H9 (cell line): Measurements from ENCODE around the gene DMKN. TPM values are rescaled to one million over a fixed set of nuclear protein-coding genes. Genes with fewer than 3 reads are reported as not detected.

Experiments used
- DNase-seq: peaks from one replicate; pipeline ENCODE4 v3.0.0-alpha.2; 2017
- H2AFZ ChIP-seq: one replicate; pipeline ENCODE4 v1.6.1; 2013; ENCODE audit warnings: mild to moderate bottlenecking, low read length, control low read depth, moderate library complexity
- H2AK5ac ChIP-seq: 2 replicates; pipeline ENCODE4 v1.6.1; 2013; ENCODE audit warnings: low read length, control low read depth, mixed read lengths; ENCODE audit not compliant: insufficient read length
- H2BK120ac ChIP-seq: one replicate; pipeline ENCODE4 v1.6.1; 2013; ENCODE audit warnings: low read depth, mild to moderate bottlenecking, low read length, control low read depth, inconsistent platforms; ENCODE audit not compliant: poor library complexity, severe bottlenecking
- H2BK12ac ChIP-seq: 2 replicates; pipeline ENCODE4 v1.6.1; 2013; ENCODE audit warnings: low read length, control low read depth, mixed read lengths, low read depth; ENCODE audit not compliant: insufficient read length
- H2BK15ac ChIP-seq: 2 replicates; pipeline ENCODE4 v1.6.1; 2013; ENCODE audit warnings: low read depth, low read length, control low read depth
- H2BK20ac ChIP-seq: one replicate; pipeline ENCODE4 v1.6.1; 2013; ENCODE audit warnings: low read depth, mild to moderate bottlenecking, low read length, control low read depth, inconsistent platforms; ENCODE audit not compliant: poor library complexity, severe bottlenecking
- H2BK5ac ChIP-seq: 2 replicates; pipeline ENCODE4 v1.6.1; 2013; ENCODE audit warnings: low read length, control low read depth, mixed read lengths; ENCODE audit not compliant: insufficient read length
- H3K14ac ChIP-seq: 2 replicates; pipeline ENCODE4 v1.6.1; 2013; ENCODE audit warnings: low read length, control low read depth; ENCODE audit not compliant: insufficient read depth
- H3K18ac ChIP-seq: 2 replicates; pipeline ENCODE4 v1.6.1; 2013; ENCODE audit warnings: low read depth, mild to moderate bottlenecking, mixed read lengths, low read length, control low read depth; ENCODE audit not compliant: insufficient read length
- H3K23ac ChIP-seq: 2 replicates; pipeline ENCODE4 v1.6.1; 2013; ENCODE audit warnings: low read length, control low read depth, mixed read lengths, low read depth; ENCODE audit not compliant: insufficient read length
- H3K23me2 ChIP-seq: 2 replicates; pipeline ENCODE4 v1.6.1; 2013; ENCODE audit warnings: low read depth, mild to moderate bottlenecking, mixed read lengths, low read length, control low read depth; ENCODE audit not compliant: insufficient read length, poor library complexity, severe bottlenecking
- H3K27ac ChIP-seq: 2 replicates; pipeline ENCODE4 v1.5.1; 2013; ENCODE audit warnings: low read length, control low read depth, mixed read lengths, low read depth; ENCODE audit not compliant: insufficient read length
- H3K27me3 ChIP-seq: 2 replicates; pipeline ENCODE4 v1.6.1; 2013; ENCODE audit warnings: low read length, control low read depth, inconsistent platforms; ENCODE audit not compliant: insufficient read depth
- H3K4ac ChIP-seq: 2 replicates; pipeline ENCODE4 v1.6.1; 2013; ENCODE audit warnings: low read depth, mild to moderate bottlenecking, control low read depth, inconsistent platforms, low read length, moderate library complexity
- H3K4me1 ChIP-seq: 2 replicates; pipeline ENCODE4 v1.6.1; 2013; ENCODE audit warnings: low read length, control low read depth, inconsistent platforms; ENCODE audit not compliant: insufficient read depth
- H3K4me2 ChIP-seq: 2 replicates; pipeline ENCODE4 v1.6.1; 2013; ENCODE audit warnings: low read length, control low read depth, mixed read lengths; ENCODE audit not compliant: insufficient read length, insufficient read depth
- H3K56ac ChIP-seq: 2 replicates; pipeline ENCODE4 v1.6.1; 2013; ENCODE audit warnings: low read depth, mild to moderate bottlenecking, mixed read lengths, low read length, control low read depth; ENCODE audit not compliant: insufficient read length
- H3K79me1 ChIP-seq: 2 replicates; pipeline ENCODE4 v1.6.1; 2013; ENCODE audit warnings: low read depth, mild to moderate bottlenecking, moderate library complexity, low read length, control low read depth, inconsistent platforms; ENCODE audit not compliant: insufficient read depth, poor library complexity, severe bottlenecking
- H3K79me2 ChIP-seq: 2 replicates; pipeline ENCODE4 v1.6.1; 2013; ENCODE audit warnings: low read length, control low read depth, inconsistent platforms; ENCODE audit not compliant: insufficient read depth
- H3K9ac ChIP-seq: 2 replicates; pipeline ENCODE4 v1.6.1; 2013; ENCODE audit warnings: low read length, control low read depth, mixed read lengths; ENCODE audit not compliant: insufficient read length; ENCODE audit errors: extremely low read depth
- H3K9me3 ChIP-seq: one replicate; pipeline ENCODE4 v1.6.1; 2013; ENCODE audit warnings: low read depth, low read length, inconsistent platforms; ENCODE audit not compliant: control insufficient read depth
- H3T11ph ChIP-seq: one replicate; pipeline ENCODE4 v1.6.1; 2013; ENCODE audit warnings: mild to moderate bottlenecking, low read length, control low read depth, inconsistent platforms
- H4K20me1 ChIP-seq: one replicate; pipeline ENCODE4 v1.6.1; 2013; ENCODE audit not compliant: control insufficient read depth, insufficient read length, insufficient read depth
- H4K5ac ChIP-seq: 2 replicates; pipeline ENCODE4 v1.6.1; 2013; ENCODE audit warnings: low read depth, mild to moderate bottlenecking, mixed read lengths, low read length, control low read depth; ENCODE audit not compliant: insufficient read length
- H4K8ac ChIP-seq: replicated peaks from 2 replicates; pipeline ENCODE4 v1.6.1; 2013; ENCODE audit warnings: low read length, control low read depth, mixed read lengths, low read depth; ENCODE audit not compliant: insufficient read length
- H4K91ac ChIP-seq: 2 replicates; pipeline ENCODE4 v1.6.1; 2013; ENCODE audit warnings: low read depth, mild to moderate bottlenecking, moderate library complexity, mixed read lengths, low read length, control low read depth; ENCODE audit not compliant: insufficient read length
- H3K27ac Mint-ChIP-seq, 3 experiments: 2 replicates in 2 of 3; 3 replicates in 1 of 3; pipeline ENCODE4 v1.8.0; 2020 to 2021; ENCODE audit warnings: mixed read lengths in 3 of 3, mild to moderate bottlenecking in 1 of 3, moderate library complexity in 1 of 3
- H3K27me3 Mint-ChIP-seq: 2 replicates; pipeline ENCODE4 v1.8.0; 2021; ENCODE audit warnings: low read depth, mild to moderate bottlenecking, moderate library complexity, mixed read lengths
- H3K36me3 Mint-ChIP-seq, 3 experiments: 2 replicates in 2 of 3; 3 replicates in 1 of 3; pipeline ENCODE4 v1.8.0; 2020 to 2021; ENCODE audit warnings: low read depth in 3 of 3, mixed read lengths in 3 of 3; ENCODE audit not compliant: insufficient read depth in 1 of 3
- H3K4me1 Mint-ChIP-seq, 2 experiments: 2 replicates each; pipeline ENCODE4 v1.8.0; 2020; ENCODE audit warnings: mixed read lengths in 2 of 2
- H3K4me3 Mint-ChIP-seq, 2 experiments: 2 replicates in 1 of 2; 3 replicates in 1 of 2; pipeline ENCODE4 v1.8.0; 2020 to 2021; ENCODE audit warnings: mild to moderate bottlenecking in 2 of 2, mixed read lengths in 2 of 2, moderate library complexity in 1 of 2
- H3K9me3 Mint-ChIP-seq, 2 experiments: 2 replicates in 1 of 2; 3 replicates in 1 of 2; pipeline ENCODE4 v1.8.0; 2020; ENCODE audit warnings: mild to moderate bottlenecking in 2 of 2, mixed read lengths in 2 of 2, moderate library complexity in 1 of 2
- CTCF ChIP-seq: fragments of 200-600 bp; sonication (generic); conservative IDR thresholded peaks from 3 replicates; pipeline ENCODE4 v1.8.0; 2021; ENCODE audit warnings: antibody characterized with exemption, mild to moderate bottlenecking
- WGBS: extraction: QIAGEN DNeasy Blood & Tissue Kit; methylation state at CpG from one replicate; pipeline ENCODE4 v1.1.7; 2013; ENCODE audit warnings: missing lambda C conversion rate, low lambda C conversion rate, mixed read lengths; ENCODE audit not compliant: insufficient read length; ENCODE audit errors: extremely low coverage; 5-methylcytosine and 5-hydroxymethylcytosine counted together
- total RNA-seq: library from RNA; stranded (reverse); gene quantifications from 2 replicates; pipeline ENCODE4 v1.2.1, GENCODE V29; 2021

DMKN gene
- total RNA-seq, 1 experiment from 2014 or later, result 278 TPM

- no peak overlapping the region for H2AK5ac ChIP-seq
- no peak overlapping the region for H4K91ac ChIP-seq
- peaks cover 4% of the 10 kb centered on the region; the same call in 1 of the 2 replicates for H3K79me2 ChIP-seq
- H3K79me1 ChIP-seq, result no peaks in the 10 kb centered on the region
- no peak overlapping the region for H3K23ac ChIP-seq
- no peak overlapping the region for H3K4ac ChIP-seq
- Mint-ChIP-seq H3K36me3 (peaks cover 46 to 71% (median 71%) of the 10 kb centered on the region in 3 experiments), H3K4me3 (no peak overlapping the region), H3K27me3 (peaks cover 3% of the 10 kb centered on the region; the same call in 1 of the 2 replicates), H3K27ac (peak overlapping the region in 1 of 3 experiments; percentile 75; a peak in 1 of 7 replicates), H3K9me3 (no peaks in the 10 kb centered on the region), H3K4me1 (peaks cover 11 to 22% of the 10 kb centered on the region in 2 experiments)
- no peak overlapping the region for H4K5ac ChIP-seq
- H4K8ac ChIP-seq, result no peak overlapping the region
- H3K4me2 ChIP-seq, result no peak overlapping the region
- DNase-seq, result no peak
- no peak overlapping the region for H2AFZ ChIP-seq
- H2BK20ac ChIP-seq, result no peak overlapping the region
- H3K27ac ChIP-seq, result no peak overlapping the region
- WGBS, result no CpG with 5 or more reads among the region's 7 CpGs
- no peak overlapping the region for H3K14ac ChIP-seq
- H3K18ac ChIP-seq, result no peak overlapping the region
- H3K9ac ChIP-seq, result no peak overlapping the region
- no peak for TF ChIP-seq CTCF
- no peak overlapping the region for H3T11ph ChIP-seq
- no peaks in the 10 kb centered on the region for H3K4me1 ChIP-seq
- H2BK12ac ChIP-seq, result no peak overlapping the region
- H3K56ac ChIP-seq, result no peak overlapping the region
- H2BK5ac ChIP-seq, result no peak overlapping the region
- no peaks in the 10 kb centered on the region for H3K9me3 ChIP-seq
- no peaks in the 10 kb centered on the region for H3K27me3 ChIP-seq
- no peaks in the 10 kb centered on the region for H4K20me1 ChIP-seq
- H2BK15ac ChIP-seq, result no peak overlapping the region
- H3K23me2 ChIP-seq, result peaks cover 8% of the 10 kb centered on the region
- H2BK120ac ChIP-seq, result no peak overlapping the region
Measured at GRCh38 chr19:35506011-35506410, 7.4 kb downstream of the DMKN start.
